EH (cell line): ENCODE measurements around the gene GADD45G.

Experiments used
- DNase-seq: peaks from one replicate; pipeline ENCODE4 v3.0.0-alpha.2; 2015; ENCODE audit warnings: low read depth

Gene GADD45G, protein sequence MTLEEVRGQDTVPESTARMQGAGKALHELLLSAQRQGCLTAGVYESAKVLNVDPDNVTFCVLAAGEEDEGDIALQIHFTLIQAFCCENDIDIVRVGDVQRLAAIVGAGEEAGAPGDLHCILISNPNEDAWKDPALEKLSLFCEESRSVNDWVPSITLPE

DNA sequence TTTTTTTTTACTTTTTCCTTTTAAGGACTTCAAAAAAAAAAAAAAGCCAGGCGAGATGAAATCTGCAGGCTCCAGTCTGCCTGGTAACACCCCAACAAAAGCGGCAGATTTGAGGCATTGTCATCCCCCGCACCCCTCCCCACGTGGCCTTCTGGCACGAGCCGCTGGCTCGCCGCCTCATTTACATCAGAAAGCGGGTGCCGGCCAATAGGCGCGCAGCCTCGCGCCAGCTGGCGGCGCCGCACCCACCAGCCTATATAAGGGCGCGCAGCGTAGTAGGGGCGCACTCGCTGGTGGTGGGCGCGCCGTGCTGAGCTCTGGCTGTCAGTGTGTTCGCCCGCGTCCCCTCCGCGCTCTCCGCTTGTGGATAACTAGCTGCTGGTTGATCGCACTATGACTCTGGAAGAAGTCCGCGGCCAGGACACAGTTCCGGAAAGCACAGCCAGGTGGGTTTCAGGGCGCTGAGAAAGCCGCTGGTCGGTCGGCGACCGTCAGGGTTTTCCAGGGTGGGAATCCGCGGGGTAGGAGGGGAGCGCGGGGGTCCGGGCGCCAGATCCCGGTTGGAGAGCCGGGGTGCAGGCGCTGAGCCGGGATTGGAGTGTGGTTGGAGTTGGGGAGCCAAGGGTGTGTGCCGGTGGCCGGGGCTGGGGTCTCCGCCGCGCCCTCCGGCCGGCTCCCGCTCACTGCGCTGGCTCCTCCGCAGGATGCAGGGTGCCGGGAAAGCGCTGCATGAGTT lies at the start of gene GADD45G:
Gene GADD45G (plus strand): TSS at position 284 of the 736 bp plus-strand sequence. CDS start 110 bp downstream, at position 394.
- peak; percentile 68 for DNase-seq

DNA sequence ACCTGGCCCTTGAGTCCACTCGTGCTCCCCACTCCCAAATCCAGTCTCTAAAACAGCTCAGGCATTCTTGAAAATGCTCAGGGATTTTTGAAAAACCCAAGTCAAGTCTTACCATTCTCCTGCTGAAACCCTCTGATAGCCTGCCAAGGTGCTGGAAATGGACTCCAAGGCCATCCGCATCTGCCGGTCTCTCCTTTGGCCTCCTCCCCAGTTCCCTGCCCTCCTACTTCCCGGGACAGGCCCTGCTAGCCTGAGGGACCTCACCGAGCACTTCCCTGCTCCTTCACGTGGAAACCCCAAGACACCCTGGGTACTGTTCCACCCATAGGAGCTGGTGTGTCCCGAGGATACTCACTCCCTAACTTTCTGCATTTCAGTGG lies 49.8 kb upstream of the GADD45G start:
- no peak for DNase-seq

DNA sequence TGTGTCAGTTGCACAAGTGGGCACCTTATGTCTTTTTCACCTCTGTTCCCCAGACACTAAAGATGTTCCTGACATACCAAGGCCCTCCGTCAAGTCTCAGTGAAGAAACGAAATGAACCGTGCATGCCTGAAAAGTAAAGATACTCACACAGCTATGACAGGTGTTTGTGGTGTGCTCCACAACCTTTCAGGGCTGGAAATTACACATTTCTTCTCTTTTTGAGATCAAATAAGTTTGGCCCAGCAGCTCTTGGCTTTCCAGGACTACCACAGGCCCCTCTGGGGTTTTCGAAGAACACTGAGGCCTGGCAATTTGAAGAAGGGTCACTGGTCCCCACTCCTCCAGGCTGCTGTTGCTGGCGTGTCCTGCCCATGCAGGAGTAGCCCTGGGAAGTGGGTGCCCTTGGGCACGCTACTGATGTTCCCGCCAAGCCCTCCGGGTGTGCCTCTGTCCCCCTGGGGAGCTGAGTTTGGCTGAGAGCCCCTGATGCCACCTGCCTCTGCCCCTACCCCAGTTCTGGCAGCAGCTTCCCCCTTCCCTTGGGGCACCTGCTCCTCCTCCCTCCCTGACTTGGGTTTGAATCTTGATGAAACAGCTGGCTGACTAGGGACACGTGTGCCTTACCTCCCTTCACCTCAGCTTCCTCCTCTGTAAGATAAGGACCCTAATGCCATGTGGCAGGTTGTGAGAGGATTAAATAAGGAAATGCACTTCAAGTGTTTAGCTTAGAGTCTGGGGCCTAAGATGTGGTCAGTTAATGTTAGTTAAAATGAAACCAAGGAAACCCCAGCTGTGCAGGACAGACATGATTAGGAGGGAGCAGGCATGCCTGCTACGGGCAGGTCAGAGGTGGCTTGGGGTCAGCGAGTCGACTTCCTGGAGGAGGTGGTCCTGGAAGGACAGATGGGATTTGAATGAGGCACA lies 49.1 kb upstream of the GADD45G start:
- no peak for DNase-seq

DNA sequence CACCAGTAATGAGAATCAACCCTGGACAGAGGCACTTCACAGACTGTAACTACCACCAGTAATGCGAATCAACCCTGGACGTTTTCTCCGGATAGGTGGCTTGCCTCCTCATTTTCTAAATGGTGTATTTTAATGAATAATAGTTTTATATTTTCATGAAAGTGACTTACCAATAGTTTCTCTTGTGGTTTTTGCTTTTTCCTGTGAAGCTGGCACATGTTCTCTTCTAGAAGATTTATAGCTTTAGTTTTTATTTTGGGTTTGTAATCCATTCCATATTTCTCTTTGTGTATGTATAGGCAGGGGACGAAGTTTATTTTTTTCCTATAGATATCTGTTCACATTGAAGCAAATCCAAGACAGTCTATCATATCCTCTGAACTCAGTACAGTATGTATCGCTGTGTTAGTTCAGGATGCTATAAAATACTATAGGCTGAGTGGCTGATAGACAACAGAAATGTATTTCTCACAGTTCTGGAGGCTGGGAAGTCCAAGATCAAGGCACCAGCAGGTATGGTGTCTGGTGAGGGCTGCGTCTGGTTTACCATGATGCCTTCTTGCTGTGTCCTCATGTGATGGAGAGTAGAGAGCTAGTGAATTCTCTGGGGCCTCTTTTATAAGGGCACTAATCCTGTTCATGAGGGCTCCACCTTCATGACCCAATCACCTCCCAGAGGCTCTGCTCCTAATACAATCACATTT lies 46.5 kb upstream of the GADD45G start:
- no peak for DNase-seq

DNA sequence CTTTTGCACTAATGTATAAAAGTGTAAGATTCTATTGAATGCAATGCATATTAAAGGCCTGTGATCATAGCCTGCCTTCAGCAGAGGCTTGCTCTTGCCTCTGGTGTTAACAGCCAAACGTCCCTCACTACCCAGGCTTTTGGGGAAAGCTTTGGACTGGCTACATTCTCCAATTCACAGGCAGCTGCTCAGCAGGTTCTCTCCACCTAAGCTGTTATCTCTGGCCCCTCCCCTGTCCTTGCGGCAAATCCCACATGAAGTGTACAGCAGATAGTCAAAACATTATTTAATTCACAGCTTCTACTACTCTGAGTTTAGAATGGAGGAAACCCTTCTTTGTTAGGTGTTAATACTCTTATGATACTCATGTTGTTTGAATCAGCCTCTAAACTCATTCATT lies 45.9 kb upstream of the GADD45G start:
- DNase-seq = no peak

DNA sequence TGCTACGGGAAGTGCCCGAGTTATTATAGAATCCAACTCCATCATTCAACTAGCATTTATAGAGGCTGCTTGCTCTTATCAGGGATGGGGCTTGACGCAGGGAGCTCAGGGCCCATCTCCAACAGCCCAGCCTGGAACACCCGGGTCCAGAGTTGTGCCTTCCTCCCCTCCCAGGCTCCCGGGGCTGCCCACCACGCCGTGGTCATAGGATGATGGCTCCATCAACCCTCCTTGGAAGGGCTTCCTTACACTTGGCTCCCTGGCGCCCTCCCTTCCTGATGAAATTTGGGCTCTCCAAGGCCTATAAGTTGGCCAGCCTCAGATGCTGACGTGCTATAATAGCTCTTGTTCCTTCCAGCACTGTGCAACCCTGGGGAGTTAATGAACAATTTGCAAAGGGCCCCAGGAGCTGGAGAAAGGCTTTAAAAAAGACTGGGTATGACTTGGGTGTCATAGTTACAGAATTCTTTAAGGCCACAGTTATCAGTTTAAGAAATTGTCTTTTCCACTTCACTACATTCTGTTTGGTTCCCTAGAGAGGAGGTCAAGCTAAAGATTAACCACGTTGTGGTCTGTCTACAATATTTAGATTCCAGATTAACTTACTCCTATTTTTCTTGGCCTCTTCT lies 42.5 kb upstream of the GADD45G start:
- DNase-seq = no peak

DNA sequence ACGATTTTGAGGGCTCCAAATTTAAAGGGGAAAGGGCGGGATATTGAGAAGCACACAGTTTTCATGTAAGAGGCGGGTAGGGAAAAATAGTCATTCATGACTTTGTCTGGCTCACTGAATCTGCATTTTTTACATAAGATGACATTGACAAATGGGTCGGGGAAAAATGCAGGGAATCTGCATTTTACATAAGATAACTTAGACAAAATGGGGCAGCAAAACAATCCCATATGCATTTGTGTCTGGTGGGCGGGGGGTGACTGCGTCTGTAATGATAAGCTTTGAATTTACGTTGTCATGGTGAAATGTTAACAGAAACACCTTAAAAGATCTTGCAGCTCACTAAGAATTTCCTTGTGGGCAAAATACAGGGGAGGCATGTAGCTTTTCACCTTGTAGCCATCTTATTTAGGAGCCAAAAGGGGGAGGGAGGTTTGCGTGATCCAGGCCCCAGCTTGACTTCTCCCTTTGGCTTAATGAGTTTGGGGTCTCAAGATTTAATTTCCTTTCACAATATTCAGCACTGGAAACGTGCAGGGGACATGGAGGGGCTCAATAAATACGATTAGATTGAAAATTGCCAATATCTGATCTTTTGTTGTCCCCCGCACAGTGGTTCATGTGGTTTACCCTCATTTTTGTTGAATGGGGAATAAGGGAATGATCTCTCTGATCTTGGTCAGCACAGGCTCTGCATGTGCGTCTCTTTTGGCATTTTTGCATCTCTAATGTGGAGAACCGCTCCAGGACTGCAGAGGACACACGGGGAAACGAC lies 41.1 kb upstream of the GADD45G start:
- no peak for DNase-seq

DNA sequence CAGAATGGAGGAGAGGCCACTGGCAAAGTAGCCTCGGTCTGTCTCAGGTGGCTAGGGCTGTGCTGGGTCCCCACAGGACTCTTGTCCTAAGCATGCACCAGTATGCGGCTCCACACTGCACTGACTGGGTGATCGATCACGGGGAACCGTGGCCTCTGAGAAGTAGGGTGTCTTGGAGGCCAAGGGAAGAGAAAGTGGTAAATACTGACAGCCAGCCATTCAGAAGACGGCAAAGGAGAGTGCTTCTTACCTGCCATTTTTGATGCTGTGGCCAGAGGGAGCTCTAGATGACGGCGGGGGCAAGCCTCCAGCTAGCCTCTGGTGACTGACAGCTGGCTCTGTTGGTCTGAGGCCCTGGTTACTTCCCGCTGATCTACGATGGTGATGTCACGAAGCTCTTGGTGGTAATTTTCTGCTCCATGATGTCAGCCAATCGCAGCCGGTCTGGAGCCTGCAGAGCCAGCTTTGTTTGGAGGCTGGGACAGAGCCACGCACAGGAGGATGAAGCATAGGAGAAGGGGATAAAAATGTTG lies 40.4 kb upstream of the GADD45G start:
- no peak for DNase-seq

DNA sequence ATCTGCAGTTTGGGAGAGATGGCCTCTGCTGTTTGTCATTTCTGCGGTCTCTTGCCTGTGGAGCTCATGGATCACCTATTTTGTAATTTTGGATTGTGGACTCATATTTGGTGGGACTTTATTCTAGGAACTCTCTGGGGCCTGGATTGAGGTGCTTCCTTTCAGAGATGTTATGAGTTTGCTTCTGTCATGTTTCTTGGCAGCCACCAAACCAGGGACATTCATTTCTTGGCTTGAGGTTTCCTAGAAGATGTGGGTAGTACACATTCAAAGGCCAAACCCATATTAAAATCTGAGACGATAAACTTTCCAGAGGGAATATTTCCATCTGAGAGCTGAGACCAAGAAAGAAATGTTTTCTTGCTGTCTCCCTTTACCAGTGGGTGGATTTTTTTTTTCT lies 37.2 kb upstream of the GADD45G start:
- DNase-seq = no peak

DNA sequence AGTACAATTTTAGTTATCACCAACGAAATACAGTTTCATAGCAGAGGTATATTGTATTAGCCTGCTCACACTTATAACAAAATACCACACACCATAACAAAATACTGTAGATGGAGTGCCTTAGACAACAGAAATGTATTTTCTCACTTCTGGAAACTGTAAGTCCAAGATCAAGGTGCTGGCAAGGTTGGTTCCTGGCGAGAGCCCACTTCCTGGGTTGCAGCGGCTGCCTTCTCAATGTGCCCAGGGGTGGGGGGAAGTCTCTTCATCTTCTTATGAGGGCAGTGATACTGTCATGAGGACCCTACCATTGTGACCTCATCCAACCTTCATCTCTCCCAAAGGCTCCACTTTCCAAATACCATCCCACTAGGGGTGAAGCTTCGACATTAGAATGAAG lies 30.5 kb upstream of the GADD45G start:
- no peak for DNase-seq

DNA sequence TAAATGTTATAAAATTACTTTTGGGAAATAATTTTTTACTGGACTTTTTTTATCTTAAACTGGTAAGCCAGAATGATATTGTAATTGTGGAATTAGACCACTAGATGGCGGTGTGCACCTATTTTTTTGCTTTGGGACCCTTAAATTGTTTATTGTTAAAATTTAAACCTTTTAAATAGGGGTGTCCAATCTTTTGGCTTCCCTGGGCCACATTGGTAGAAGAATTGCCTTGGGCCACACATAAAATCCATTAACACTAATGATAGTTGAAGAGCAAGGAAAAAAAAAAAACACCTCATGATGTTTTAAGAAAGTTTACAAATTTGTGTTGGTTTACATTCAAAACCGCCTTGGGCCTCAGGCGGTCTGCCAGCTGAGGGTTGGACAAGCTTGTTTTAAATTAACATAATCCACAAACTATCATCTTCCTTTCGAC lies 28.4 kb upstream of the GADD45G start:
- DNase-seq = peak; percentile 35

DNA sequence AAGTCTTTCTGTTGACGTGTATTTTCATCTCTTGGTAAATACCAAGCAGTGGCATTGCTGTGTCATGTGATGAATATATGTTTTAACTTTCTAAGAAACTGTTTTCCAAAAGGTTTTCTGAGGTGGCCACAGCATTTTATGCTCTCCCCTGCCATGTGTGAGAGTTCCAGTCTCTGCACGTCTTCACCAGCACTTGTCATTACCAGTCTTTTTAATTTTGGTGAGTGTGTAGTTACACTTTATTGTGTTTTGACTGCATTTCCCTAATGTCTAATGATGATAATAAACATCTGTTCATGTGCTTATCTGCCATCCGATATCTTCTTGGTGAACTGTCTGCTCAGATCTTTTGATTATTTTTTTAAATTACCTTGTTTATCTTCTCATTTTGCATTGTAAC lies 27.4 kb upstream of the GADD45G start:
- no peak for DNase-seq

DNA sequence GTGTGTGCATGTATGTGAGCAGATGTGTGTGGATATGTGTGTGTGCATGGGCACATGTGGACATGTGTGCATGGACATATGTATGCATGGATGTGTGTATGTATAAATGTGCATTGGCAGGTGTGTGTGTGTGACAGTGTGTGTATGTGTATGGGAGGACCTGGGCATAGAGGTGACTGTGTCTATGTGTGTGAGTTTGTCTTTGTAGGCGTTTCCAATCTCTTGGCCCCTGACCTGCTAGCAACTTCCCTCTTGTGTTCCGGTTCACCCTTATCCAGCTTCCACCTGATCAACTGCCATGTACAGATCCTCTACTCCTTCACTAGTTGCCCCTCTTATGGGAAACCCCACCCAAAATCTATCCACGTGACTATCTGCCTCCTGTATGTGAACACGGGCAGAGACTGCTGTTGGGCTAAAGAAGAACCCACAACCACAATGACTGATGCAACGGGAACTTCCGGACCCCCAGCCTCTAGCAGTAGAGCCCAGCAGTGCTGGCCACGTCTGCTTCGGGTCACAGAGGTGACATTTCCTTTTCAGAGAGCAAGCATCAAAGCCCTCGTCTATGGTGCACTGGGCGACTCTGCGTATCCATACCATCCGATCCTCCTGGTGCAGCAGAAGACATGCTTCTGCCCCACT lies 24.9 kb upstream of the GADD45G start:
- DNase-seq = no peak

DNA sequence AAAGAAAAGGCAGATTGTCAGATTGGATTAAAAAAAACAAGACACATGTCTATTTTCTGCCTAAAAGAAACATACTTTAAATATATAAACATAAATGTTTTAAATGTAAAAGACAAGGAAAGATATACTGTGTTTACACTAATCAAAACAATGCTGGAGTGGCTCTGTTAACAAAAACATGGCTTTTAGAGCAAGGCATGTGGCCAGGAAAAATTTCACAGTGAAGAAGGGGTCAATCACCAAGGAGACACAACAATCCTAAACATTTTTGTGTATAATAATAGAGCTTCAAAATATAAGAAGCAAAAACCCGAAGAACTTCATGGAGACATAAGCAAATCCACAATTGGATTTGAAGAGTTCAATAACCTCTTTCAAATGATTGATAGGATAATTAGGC lies 18.5 kb upstream of the GADD45G start:
- no peak for DNase-seq

DNA sequence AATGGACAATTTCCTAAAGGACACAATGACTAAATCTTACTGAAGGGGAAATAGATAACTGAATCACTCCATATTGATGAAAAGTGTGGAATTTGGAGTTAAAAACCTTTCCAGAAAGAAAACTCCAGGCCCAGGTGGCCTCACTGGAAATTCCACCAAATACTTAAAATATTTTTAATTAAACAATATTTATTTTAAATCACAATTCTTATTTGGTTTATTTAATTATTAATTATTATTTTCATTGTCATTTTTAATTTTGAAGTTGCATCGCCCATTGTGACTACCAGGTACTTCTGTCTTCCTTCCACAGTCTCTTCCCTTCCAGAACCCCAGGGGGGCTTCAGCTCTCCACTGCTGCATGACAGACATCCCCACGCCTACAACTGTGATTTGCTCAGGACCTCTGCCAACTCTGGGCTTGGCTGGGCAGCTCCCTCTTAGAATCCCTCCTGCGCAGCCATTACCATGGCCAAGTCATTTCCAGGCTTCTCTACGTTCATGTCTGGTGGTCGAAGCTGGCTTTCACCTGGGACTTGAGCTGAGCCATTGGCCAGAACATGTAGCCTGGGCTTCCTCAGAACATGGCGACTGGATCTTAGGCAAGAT lies 16.4 kb upstream of the GADD45G start:
- DNase-seq = no peak

DNA sequence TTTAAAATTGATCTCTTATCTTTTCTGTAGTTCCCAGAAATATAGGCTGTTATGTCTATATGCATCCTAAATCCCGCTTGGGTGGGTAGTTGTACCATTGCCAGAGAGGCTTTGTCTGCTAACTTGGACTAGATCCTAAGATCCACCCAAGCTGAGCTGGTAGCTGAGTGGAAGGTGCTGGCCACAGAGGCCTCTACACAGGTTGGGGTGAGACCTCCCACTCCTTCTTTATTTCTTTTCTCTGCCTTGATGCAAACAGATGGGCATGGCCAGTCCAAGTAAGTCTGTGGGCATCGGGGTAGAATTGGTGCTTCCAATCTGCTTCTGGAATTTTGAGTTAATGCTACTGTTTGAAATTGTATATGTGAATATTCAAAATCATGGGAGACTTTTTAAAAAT lies 14.4 kb upstream of the GADD45G start:
- no peak for DNase-seq

DNA sequence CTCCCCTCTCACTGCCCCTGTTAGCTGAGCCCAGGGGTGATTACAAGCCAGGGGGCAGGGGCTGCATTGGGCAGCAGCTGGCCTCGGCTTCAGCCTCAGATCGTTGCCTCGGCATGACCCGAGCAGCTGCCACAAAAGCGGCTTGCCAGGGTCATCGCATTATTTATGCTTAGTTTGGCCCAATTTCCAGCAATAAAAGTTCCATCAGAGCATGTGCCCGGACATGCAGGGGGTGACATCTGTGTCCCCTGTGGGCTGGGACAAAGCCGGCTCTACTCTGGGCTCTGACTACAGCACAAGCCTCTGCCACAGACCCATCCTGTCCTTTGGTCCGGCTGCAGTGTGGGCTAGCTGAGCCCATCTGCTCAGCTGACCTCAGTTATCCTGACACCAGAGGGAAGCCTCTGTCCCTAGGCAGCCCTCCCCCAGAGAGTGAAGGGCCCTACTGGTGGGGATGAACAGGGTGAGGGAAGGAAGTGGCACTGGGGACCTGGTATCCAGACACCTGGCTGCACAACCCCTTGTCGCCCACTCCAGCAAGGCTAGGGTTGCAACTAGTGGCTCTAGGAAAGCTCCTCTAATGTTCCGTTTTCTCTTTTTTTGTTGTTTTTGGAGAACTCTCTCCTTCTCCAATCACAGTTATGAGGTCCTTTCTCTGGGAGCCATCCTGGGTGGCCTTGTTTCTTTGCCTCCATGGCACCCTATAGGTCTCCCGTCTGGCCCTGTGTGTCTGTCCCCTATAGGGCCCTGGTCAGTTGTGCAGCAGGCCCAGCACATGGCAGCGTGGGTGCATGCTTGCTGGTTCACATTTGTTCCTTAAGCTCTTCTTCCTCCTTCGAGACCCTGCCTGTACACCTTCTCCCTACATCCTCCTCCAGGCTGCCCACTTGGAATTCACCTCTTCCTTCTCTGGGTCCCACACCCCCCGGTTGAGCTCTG lies 13.3 kb upstream of the GADD45G start:
- no peak for DNase-seq

DNA sequence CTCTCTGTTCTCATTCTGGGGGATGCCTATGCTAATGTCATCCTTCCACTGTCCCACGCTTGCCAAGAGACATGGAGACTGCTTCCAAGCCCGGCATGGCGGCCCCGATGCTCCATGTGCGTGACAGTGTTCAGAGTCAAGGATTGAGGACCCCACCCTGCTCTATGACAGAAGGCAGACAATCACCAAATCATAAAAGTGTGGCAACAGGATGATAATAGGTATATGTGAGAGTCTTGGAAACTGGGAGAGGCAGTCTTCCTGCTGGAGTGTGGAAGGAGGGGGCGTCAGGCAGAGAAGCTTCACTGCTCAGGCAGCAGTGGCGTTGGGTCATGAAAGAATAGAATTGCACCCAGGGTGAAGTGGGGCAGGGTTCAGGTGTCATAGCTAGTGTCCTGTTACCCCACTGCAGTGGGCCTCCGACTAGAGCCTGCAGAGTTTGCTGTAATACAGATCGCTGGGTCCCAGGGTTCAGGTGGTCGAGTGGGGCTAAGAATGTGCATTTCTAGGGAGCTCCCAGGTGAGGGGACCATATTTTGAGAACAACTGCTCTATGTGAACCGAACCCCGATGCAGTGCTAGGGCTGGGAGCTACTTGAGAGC lies 12.5 kb upstream of the GADD45G start:
- no peak for DNase-seq
